ENCODE results near the gene HPSE2. TPM values are rescaled to one million over a fixed set of nuclear protein-coding genes. Genes with fewer than 3 reads are reported as not detected.

Gene HPSE2
- total and polyA plus RNA-seq, 4 donors = 0.05 TPM; not detected in 3

GRCh38 chr10:98817396-98817795 lies 418.3 kb downstream of the HPSE2 start:
- H3K4me3 ChIP-seq (ENCODE audit: low read depth in 1 of 3, low read length in 3 of 3) = no peak overlapping the region
- 84% methylated on average over 3 of the region's 3 CpGs for WGBS
- H3K27ac ChIP-seq (ENCODE audit: low read depth in 1 of 2, low read length in 2 of 2) = no peak overlapping the region
- H3K36me3 ChIP-seq (ENCODE audit: control insufficient read depth in 4 of 4, insufficient read depth in 3 of 4, low read depth in 1 of 4, low read length in 3 of 4) = no peaks in the 10 kb centered on the region
- no peaks in the 10 kb centered on the region for H3K9me3 ChIP-seq (ENCODE audit: control insufficient read depth in 4 of 4, low read length in 3 of 4)
- DNase-seq (ENCODE audit: low spot score) = no peak
- peaks cover 0 to 5% (median 1%) of the 10 kb centered on the region in 4 donors for H3K27me3 ChIP-seq (ENCODE audit: control insufficient read depth in 4 of 4, insufficient read depth in 4 of 4, low read length in 3 of 4)
- no peak overlapping the region for H3K9ac ChIP-seq (ENCODE audit: low read depth in 1 of 2, low read length in 2 of 2)
- no peaks in the 10 kb centered on the region for H3K4me1 ChIP-seq (ENCODE audit: control insufficient read depth in 4 of 4, insufficient read depth in 4 of 4, low read length in 3 of 4)
- no peak for TF ChIP-seq FOXA2 (IDR thresholded peaks at IDR 0.05)
- no peak for TF ChIP-seq NR2F2 (IDR thresholded peaks at IDR 0.05)
- no peak for TF ChIP-seq YY1 (IDR thresholded peaks at IDR 0.05)
- TF ChIP-seq FOXA1 (IDR thresholded peaks at IDR 0.05) = no peak
- no peak for TF ChIP-seq HNF4A (conservative IDR thresholded peaks at IDR 0.05)
- TF ChIP-seq CTCF (IDR thresholded peaks at IDR 0.05; ENCODE audit: low read depth, low read length, missing input control) = no peak
- no peak for TF ChIP-seq TAF1 (conservative IDR thresholded peaks at IDR 0.05)
- TF ChIP-seq SP1 (IDR thresholded peaks at IDR 0.05) = no peak
- no peak for TF ChIP-seq ZBTB33 (IDR thresholded peaks at IDR 0.05)
- TF ChIP-seq EGR1 (IDR thresholded peaks at IDR 0.05; ENCODE audit: low read depth in 2 of 2) = no peak
- no peak for TF ChIP-seq JUND (IDR thresholded peaks at IDR 0.05)
- TF ChIP-seq MAX (IDR thresholded peaks at IDR 0.05) = no peak
- no peak for TF ChIP-seq ATF3 (IDR thresholded peaks at IDR 0.05)
- no peak for TF ChIP-seq RXRA (IDR thresholded peaks at IDR 0.05)
- TF ChIP-seq GABPA (IDR thresholded peaks at IDR 0.05 in 1 of 2, conservative IDR thresholded peaks at IDR 0.05 in 1 of 2) = no peak

- Histone ChIP-seq H3K27me3 (ENCODE audit: control insufficient read depth in 4 of 4, insufficient read depth in 4 of 4, low read length in 3 of 4) (peaks cover 0 to 10% (median 0%) of the 10 kb centered on the region in 4 donors), H3K9ac (ENCODE audit: low read depth in 1 of 2, low read length in 2 of 2) (no peak overlapping the region), H3K36me3 (ENCODE audit: control insufficient read depth in 4 of 4, insufficient read depth in 3 of 4, low read depth in 1 of 4, low read length in 3 of 4) (no peaks in the 10 kb centered on the region), H3K9me3 (ENCODE audit: control insufficient read depth in 4 of 4, low read length in 3 of 4) (no peaks in the 10 kb centered on the region), H3K27ac (ENCODE audit: low read depth in 1 of 2, low read length in 2 of 2) (no peak overlapping the region), H3K4me1 (ENCODE audit: control insufficient read depth in 4 of 4, insufficient read depth in 4 of 4, low read length in 3 of 4) (no peaks in the 10 kb centered on the region), H3K4me3 (ENCODE audit: low read depth in 1 of 3, low read length in 3 of 3) (no peak overlapping the region)
- TF ChIP-seq ATF3 (IDR thresholded peaks at IDR 0.05) (no peak), MAX (IDR thresholded peaks at IDR 0.05) (no peak), ZBTB33 (IDR thresholded peaks at IDR 0.05) (no peak), JUND (IDR thresholded peaks at IDR 0.05) (no peak), YY1 (IDR thresholded peaks at IDR 0.05) (no peak), HNF4A (conservative IDR thresholded peaks at IDR 0.05) (no peak), SP1 (IDR thresholded peaks at IDR 0.05) (no peak)
- DNase-seq (ENCODE audit: low spot score) = no peak
- 43% methylated on average over 8 of the region's 8 CpGs for WGBS
Measured at GRCh38 chr10:98815039-98815885, 420.4 kb downstream of the HPSE2 start.
